ENCODE results near the gene PALS2. TPM values are rescaled to one million over a fixed set of nuclear protein-coding genes. Genes with fewer than 3 reads are reported as not detected.

PALS2 gene
- total RNA-seq, 1 experiment from 2014 or later, result 64.6 TPM

DNA sequence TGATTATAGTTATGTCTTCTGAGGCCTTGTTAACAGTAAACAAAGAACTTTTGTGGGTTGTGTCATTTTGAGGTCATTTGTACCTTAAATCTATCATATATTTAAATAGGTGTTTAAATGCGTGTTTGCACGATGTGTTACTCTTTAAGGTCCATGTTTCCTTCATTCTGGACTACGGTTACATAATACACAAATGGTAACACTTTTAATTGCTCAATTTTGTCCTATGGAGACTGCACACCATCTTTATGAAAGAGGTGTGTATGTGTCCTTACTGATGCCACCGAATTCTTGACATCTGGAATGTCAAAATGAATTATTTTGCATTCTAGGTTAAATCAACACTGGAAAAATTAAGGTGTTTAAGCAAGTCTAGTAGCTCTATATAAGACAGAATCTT lies 1.7 kb downstream of the PALS2 start:
- DNase-seq (ENCODE audit: low spot score) (no peak), ATAC-seq (no peak)
- TF ChIP-seq NFATC4 (CRISPR knock-in tag; IDR thresholded peaks at IDR 0.05) (no peak), OVOL2 (CRISPR knock-in tag; IDR thresholded peaks at IDR 0.05; ENCODE audit: borderline replicate concordance) (no peak), GTF2I (CRISPR knock-in tag; conservative IDR thresholded peaks at IDR 0.05) (no peak), JUN (CRISPR knock-in tag; IDR thresholded peaks at IDR 0.05) (no peak), IRF1 (CRISPR knock-in tag; IDR thresholded peaks at IDR 0.05) (no peak), PRRX2 (CRISPR knock-in tag; IDR thresholded peaks at IDR 0.05) (no peak), TEAD1 (CRISPR knock-in tag; IDR thresholded peaks at IDR 0.05) (no peak), USF2 (CRISPR knock-in tag; IDR thresholded peaks at IDR 0.05) (no peak), ZNF317 (CRISPR knock-in tag; IDR thresholded peaks at IDR 0.05; ENCODE audit: borderline replicate concordance, low read depth) (no peak), ZNF416 (CRISPR knock-in tag; IDR thresholded peaks at IDR 0.05) (no peak)
- Mint-ChIP-seq H3K9me3 (no peaks in the 10 kb centered on the region), H3K36me3 (no peaks in the 10 kb centered on the region), H3K4me3 (peak overlapping the region; percentile 97), H3K27me3 (ENCODE audit: low read depth) (peaks cover 25% of the 10 kb centered on the region), H3K4me1 (peaks cover 65% of the 10 kb centered on the region), H3K27ac (no peak overlapping the region)
- ChIA-PET POLR2A (interaction anchor here (1.1 kb wide), 1 partner anchor 166 kb away, joined by 3 read pairs; no protein-coding TSS in a partner anchor), CTCF (interaction anchor here (0.6 to 3.0 kb wide), 8 partner anchors 11 to 257 kb away, joined by 3 to 14 read pairs (median 4); no protein-coding TSS in a partner anchor)

DNA sequence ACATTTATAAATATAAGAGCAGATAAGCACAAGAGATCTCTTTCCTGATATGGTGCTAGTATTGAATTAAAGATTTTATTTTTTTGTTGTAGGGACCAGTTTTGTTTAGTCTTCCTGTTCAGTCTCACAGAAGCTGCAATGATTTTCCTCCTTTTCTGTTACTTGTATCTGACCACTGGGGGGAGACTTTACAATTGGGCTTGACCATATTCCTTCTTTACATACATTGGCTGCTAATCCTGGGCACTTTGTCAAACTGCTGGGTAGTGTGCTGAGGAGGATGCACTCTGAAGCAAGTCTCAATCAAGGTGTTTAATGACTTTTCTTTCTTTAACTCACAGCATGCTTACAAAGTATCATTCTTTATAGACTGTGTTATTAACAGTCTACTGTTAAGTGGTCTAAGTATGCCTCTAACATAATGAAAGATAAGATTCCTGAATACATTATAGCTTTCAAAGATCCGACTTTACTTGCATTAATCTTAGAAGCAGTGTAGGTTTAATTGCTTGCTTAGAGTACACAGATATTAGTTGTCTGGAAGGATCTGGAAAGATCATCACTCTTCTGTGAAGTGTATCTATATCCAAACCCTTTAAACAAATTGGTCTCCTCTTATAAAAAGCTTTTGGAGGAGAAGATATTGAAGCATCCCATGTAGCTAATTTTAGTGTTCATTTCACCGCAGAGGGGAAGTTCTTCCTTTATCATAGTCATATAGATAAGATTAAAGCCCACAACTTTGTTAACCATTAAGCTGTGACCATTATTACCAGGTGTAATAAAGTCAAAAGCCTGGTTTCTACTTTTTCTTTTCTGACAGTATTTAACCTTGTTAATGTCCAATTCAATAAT lies 3.1 kb downstream of the PALS2 start:
- H3K4me1 Mint-ChIP-seq, result peaks cover 66% of the 10 kb centered on the region
- CTCF ChIA-PET, result interaction anchor here (0.5 to 3.0 kb wide), 12 partner anchors 28 to 645 kb away, joined by 3 to 14 read pairs (median 4); no protein-coding TSS in a partner anchor
- peak overlapping the region; percentile 45 for H3K4me3 Mint-ChIP-seq
- H3K27me3 Mint-ChIP-seq (ENCODE audit: low read depth), result peaks cover 12% of the 10 kb centered on the region
- H3K9me3 Mint-ChIP-seq, result peaks cover 6% of the 10 kb centered on the region; the same call in 1 of the 2 replicates
- peaks cover 6% of the 10 kb centered on the region; the same call in 1 of the 2 replicates for H3K36me3 Mint-ChIP-seq
- POLR2A ChIA-PET, result interaction anchor here (0.5 kb wide), 1 partner anchor 76 kb away, joined by 3 read pairs; no protein-coding TSS in a partner anchor
- H3K27ac Mint-ChIP-seq, result no peak overlapping the region
- DNase-seq (ENCODE audit: low spot score) (no peak), ATAC-seq (peak; percentile 13; the same call in 1 of the 2 replicates)
- no peak for TF ChIP-seq E2F5 (CRISPR knock-in tag; IDR thresholded peaks at IDR 0.05)
- TF ChIP-seq ZBTB21 (CRISPR knock-in tag; IDR thresholded peaks at IDR 0.05; ENCODE audit: borderline replicate concordance), result no peak
- TF ChIP-seq USF2 (CRISPR knock-in tag; IDR thresholded peaks at IDR 0.05), result no peak
- TF ChIP-seq TEAD4 (CRISPR knock-in tag; IDR thresholded peaks at IDR 0.05), result no peak
- TF ChIP-seq TP53 (CRISPR knock-in tag; IDR thresholded peaks at IDR 0.05), result no peak
- no peak for TF ChIP-seq RELA (CRISPR knock-in tag; IDR thresholded peaks at IDR 0.05; ENCODE audit: borderline replicate concordance)
- TF ChIP-seq ELF4 (CRISPR knock-in tag; IDR thresholded peaks at IDR 0.05; ENCODE audit: low read depth), result no peak
- TF ChIP-seq AFF4 (CRISPR knock-in tag; IDR thresholded peaks at IDR 0.05; ENCODE audit: borderline replicate concordance), result no peak
- TF ChIP-seq, protein P1, sequence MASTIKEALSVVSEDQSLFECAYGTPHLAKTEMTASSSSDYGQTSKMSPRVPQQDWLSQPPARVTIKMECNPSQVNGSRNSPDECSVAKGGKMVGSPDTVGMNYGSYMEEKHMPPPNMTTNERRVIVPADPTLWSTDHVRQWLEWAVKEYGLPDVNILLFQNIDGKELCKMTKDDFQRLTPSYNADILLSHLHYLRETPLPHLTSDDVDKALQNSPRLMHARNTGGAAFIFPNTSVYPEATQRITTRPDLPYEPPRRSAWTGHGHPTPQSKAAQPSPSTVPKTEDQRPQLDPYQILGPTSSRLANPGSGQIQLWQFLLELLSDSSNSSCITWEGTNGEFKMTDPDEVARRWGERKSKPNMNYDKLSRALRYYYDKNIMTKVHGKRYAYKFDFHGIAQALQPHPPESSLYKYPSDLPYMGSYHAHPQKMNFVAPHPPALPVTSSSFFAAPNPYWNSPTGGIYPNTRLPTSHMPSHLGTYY (CRISPR knock-in tag; IDR thresholded peaks at IDR 0.05), result no peak
- TF ChIP-seq NFE2L1 (CRISPR knock-in tag; IDR thresholded peaks at IDR 0.05), result no peak
- no peak for TF ChIP-seq HMGA2 (CRISPR knock-in tag; IDR thresholded peaks at IDR 0.05)
- no peak for TF ChIP-seq JUN (CRISPR knock-in tag; IDR thresholded peaks at IDR 0.05)
- no peak for TF ChIP-seq PRRX2 (CRISPR knock-in tag; IDR thresholded peaks at IDR 0.05)
- TF ChIP-seq FOXJ3 (CRISPR knock-in tag; IDR thresholded peaks at IDR 0.05; ENCODE audit: borderline replicate concordance), result no peak
- TF ChIP-seq E2F1 (CRISPR knock-in tag; IDR thresholded peaks at IDR 0.05), result no peak
- TF ChIP-seq, protein P2, sequence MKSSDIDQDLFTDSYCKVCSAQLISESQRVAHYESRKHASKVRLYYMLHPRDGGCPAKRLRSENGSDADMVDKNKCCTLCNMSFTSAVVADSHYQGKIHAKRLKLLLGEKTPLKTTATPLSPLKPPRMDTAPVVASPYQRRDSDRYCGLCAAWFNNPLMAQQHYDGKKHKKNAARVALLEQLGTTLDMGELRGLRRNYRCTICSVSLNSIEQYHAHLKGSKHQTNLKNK (CRISPR knock-in tag; IDR thresholded peaks at IDR 0.05), result no peak
- no peak for TF ChIP-seq ZNF423 (CRISPR knock-in tag; IDR thresholded peaks at IDR 0.05)

Data from WTC11 (cell line).